ENCODE results near the gene CPSF6. TPM values are rescaled to one million over a fixed set of nuclear protein-coding genes. Genes with fewer than 3 reads are reported as not detected.

CPSF6 gene
- total RNA-seq, 1 donor from 2014 or later: 34.4 TPM

DNA sequence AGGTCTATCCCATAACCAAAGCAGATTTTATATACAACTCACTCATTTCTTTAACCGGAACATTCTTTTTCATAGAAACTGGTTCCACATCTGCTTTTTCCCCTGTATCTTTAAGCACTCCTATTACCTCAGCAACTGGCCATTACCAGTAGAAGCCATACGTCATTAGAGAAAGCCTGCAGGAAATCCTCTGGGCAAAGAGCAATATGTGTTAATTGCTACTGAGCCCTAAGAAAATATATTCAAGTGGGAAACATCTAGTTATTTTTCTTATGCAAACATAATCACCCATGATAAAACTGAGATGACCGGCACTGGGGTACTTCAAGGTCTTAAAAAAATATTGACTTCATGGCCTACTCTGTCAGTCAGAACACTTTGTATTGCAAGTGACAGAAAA, 28.2 kb upstream of the CPSF6 start:
- TF ChIP-seq POLR2A (IDR thresholded peaks at IDR 0.05): no peak
- no peak for DNase-seq (ENCODE audit: extremely low spot score in 2 of 2)
- Histone ChIP-seq H3K36me3 (no peaks in the 10 kb centered on the region), H3K27me3 (no peaks in the 10 kb centered on the region), H3K27ac (no peak overlapping the region), H3K4me3 (no peak overlapping the region), H3K9me3 (no peaks in the 10 kb centered on the region), H3K4me1 (no peaks in the 10 kb centered on the region)
- intact Hi-C loops (cut with DNase I): no loop called here

DNA sequence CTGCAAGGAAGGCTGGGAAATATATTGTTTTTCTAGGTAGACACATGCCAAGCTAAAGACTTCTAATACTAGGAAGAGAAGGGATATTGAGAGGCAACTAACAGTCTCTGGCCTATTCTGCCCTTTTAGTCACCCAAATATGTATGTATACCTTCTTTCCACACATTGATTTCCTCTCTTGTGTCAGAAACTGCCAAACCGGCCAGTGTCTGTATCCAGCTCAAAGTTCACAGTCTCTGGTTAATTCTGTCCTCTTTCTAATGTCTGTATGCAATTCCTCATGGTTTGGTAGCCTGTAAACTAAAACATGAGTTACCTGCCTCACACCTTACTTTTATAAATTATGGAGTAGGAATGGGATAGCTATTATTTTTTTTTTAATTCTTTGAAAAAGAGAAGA, 25.2 kb upstream of the CPSF6 start:
- Histone ChIP-seq H3K27ac (no peak overlapping the region), H3K4me1 (no peaks in the 10 kb centered on the region), H3K27me3 (no peaks in the 10 kb centered on the region), H3K4me3 (no peak overlapping the region), H3K9me3 (no peaks in the 10 kb centered on the region), H3K36me3 (no peaks in the 10 kb centered on the region)
- intact Hi-C loops (cut with DNase I): no loop called here
- no peak for DNase-seq (ENCODE audit: extremely low spot score in 2 of 2)
- TF ChIP-seq, protein P1, sequence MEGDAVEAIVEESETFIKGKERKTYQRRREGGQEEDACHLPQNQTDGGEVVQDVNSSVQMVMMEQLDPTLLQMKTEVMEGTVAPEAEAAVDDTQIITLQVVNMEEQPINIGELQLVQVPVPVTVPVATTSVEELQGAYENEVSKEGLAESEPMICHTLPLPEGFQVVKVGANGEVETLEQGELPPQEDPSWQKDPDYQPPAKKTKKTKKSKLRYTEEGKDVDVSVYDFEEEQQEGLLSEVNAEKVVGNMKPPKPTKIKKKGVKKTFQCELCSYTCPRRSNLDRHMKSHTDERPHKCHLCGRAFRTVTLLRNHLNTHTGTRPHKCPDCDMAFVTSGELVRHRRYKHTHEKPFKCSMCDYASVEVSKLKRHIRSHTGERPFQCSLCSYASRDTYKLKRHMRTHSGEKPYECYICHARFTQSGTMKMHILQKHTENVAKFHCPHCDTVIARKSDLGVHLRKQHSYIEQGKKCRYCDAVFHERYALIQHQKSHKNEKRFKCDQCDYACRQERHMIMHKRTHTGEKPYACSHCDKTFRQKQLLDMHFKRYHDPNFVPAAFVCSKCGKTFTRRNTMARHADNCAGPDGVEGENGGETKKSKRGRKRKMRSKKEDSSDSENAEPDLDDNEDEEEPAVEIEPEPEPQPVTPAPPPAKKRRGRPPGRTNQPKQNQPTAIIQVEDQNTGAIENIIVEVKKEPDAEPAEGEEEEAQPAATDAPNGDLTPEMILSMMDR (IDR thresholded peaks at IDR 0.05): no peak
- no peak for TF ChIP-seq POLR2A (IDR thresholded peaks at IDR 0.05)
- TF ChIP-seq POLR2AphosphoS5 (IDR thresholded peaks at IDR 0.05; ENCODE audit: insufficient read depth in 1 of 2, low read depth in 1 of 2): no peak

DNA sequence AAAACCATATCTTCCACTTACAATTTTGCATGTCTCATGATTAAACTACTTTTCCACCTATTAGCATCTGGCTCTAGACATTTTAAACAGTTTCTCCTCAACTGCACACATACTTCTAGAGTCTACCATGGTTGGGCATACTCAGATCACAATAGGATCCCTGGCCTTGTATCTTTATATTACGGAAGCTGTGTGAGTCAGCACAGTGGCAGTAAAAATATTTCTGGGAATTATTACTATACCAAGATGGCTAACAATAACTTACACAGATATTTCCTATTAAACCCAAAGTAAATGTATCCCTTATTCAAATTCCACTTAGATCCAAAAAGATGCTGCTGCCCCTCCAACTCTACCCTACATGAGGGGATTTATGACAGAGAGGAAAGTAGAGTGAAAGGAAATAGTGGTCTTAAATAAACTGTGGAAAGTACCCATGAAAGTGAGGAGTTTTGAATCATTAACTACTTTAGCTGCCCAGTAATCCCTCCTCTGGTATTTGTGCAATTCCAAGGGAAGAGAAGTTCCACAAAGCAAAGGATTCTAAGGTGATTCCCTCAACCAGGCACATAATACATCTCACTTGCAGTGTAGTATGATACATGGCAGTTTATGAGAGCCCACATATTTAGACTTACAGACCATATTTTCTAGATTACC, 14.0 kb upstream of the CPSF6 start:
- H3K27me3 ChIP-seq: no peaks in the 10 kb centered on the region
- H3K9me3 ChIP-seq: no peaks in the 10 kb centered on the region
- TF ChIP-seq POLR2AphosphoS5 (IDR thresholded peaks at IDR 0.05; ENCODE audit: insufficient read depth in 1 of 2, low read depth in 1 of 2): no peak
- TF ChIP-seq, protein P1 (IDR thresholded peaks at IDR 0.05): no peak
- TF ChIP-seq POLR2A (IDR thresholded peaks at IDR 0.05): no peak
- intact Hi-C loops (cut with DNase I): no loop called here
- no peak overlapping the region for H3K27ac ChIP-seq
- no peak overlapping the region for H3K4me3 ChIP-seq
- no peaks in the 10 kb centered on the region for H3K4me1 ChIP-seq
- no peak for DNase-seq (ENCODE audit: extremely low spot score in 2 of 2)
- no peaks in the 10 kb centered on the region for H3K36me3 ChIP-seq

DNA sequence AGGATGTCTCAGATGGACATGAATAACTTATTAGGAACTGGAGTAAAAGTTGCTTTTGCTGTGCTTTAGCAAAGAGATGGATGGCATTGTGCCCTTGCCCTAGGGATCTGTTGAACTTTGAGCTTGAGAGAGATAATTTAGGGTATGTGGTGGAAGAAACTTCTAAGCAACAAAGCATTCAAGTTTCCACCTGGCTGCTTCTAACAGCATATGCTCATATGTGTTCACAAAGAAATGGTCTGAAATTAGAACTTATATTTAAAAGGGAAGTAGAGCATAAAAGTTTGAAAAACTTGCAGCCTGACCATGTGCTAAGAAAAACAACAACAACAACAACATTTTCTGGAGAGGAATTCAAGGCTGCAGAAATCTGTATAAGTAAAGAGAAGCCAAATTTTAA, 7.9 kb upstream of the CPSF6 start:
- intact Hi-C loops (cut with DNase I): no loop called here
- Histone ChIP-seq H3K4me3 (no peak overlapping the region), H3K27ac (no peak overlapping the region), H3K27me3 (no peaks in the 10 kb centered on the region), H3K4me1 (no peaks in the 10 kb centered on the region), H3K36me3 (no peaks in the 10 kb centered on the region), H3K9me3 (no peaks in the 10 kb centered on the region)
- no peak for DNase-seq (ENCODE audit: extremely low spot score in 2 of 2)
- TF ChIP-seq, protein P1 (IDR thresholded peaks at IDR 0.05): no peak
- no peak for TF ChIP-seq POLR2A (IDR thresholded peaks at IDR 0.05)
- no peak for TF ChIP-seq POLR2AphosphoS5 (IDR thresholded peaks at IDR 0.05; ENCODE audit: insufficient read depth in 1 of 2, low read depth in 1 of 2)

DNA sequence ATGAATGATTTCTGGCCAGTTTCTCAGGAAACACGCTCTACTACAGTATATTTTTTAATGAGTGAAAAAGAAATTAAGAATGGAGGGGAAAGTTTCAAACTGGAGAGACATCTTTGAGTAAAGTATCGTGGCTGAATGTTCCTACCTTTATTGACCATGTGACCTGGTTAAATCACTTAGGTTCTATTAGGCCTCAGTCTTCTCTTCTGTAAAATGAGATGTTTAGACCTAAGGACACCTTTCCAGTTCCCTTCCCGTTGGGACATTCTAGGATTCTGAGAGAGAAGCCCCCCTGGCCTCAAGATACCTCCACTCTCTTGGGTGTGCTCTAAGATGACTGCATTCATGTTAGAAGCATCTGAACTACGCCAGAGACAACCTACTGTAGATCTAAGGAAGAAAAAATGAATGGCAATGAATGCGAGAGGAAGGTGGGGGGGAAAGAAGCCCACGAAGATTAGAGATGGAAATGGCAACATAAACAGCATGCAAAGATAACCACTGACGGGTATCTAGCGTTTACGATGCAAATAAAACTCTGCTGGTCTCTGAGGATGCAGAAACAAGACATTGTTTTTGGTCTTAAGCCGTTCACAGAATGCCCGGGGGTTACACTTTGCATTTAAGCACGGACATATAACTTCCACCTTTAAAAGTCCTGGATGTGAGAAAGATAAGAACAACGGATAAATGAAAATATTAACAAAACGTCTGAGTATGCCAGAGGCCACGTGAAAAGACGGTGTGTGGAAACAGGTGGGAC, 599 bp upstream of the CPSF6 start:
- Histone ChIP-seq H3K9me3 (no peaks in the 10 kb centered on the region), H3K4me3 (peak overlapping the region; percentile 58 to 86), H3K36me3 (no peaks in the 10 kb centered on the region), H3K27me3 (no peaks in the 10 kb centered on the region), H3K27ac (peak overlapping the region; percentile 86), H3K4me1 (peaks cover 40% of the 10 kb centered on the region)
- intact Hi-C loops (cut with DNase I): no loop called here
- TF ChIP-seq POLR2AphosphoS5 (IDR thresholded peaks at IDR 0.05; ENCODE audit: insufficient read depth in 1 of 2, low read depth in 1 of 2) (no peak), POLR2A (IDR thresholded peaks at IDR 0.05) (no peak)
- TF ChIP-seq, protein P1 (IDR thresholded peaks at IDR 0.05): no peak
- DNase-seq (ENCODE audit: extremely low spot score in 2 of 2): no peak
